ENCODE measurements around the gene ZNF225.

DNA sequence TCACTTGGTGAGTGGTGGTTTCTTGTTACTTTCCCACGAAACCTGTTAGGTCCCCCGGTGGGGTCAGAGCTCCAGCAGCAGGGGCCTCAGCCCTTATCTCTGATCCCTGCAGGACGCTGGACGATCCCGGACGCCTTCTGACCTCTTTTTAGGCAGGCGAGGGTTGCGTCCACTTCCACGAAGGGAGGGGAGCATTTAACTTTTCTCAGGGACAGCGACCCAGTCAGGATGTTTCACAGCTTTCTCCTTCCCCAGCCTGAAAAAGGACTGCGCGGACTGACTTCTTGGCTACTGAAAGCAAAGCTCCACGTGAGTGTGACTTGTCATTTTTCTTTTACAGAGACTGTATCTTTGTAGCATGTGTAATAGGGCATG lies 28.8 kb downstream of the ZNF225 start:
- TF ChIP-seq POLR2A (IDR thresholded peaks at IDR 0.05; ENCODE audit: low read length), result no peak
- TF ChIP-seq GATA1 (IDR thresholded peaks at IDR 0.05; ENCODE audit: low read depth, low read length), result no peak
